ENCODE data around the gene NUDCD3. TPM values are rescaled to one million over a fixed set of nuclear protein-coding genes. Genes with fewer than 3 reads are reported as not detected.

The NUDCD3 gene
- total and polyA plus RNA-seq, 2 of the 8 experiments (the other 6 are each of a cell fraction or from before 2014, with no cell fraction given): 35.2 to 93.7 TPM

- no peak for TF ChIP-seq KDM1A (IDR thresholded peaks at IDR 0.05; ENCODE audit: borderline replicate concordance, low read length)
- TF ChIP-seq SIN3A (conservative IDR thresholded peaks at IDR 0.05 in 1 of 2, IDR thresholded peaks at IDR 0.05 in 1 of 2; ENCODE audit: low read depth in 1 of 2, low read length in 2 of 2): no peak
- no peak for TF ChIP-seq CHD7 (IDR thresholded peaks at IDR 0.05; ENCODE audit: insufficient replicate concordance, low read length)
- no peak for TF ChIP-seq TEAD4 (IDR thresholded peaks at IDR 0.05; ENCODE audit: low read depth, low read length)
- no peak for TF ChIP-seq SUZ12 (IDR thresholded peaks at IDR 0.05; ENCODE audit: low read length)
- TF ChIP-seq BACH1 (IDR thresholded peaks at IDR 0.05; ENCODE audit: low read length): no peak
Observed at GRCh38 chr7:44396496-44396895, 94.0 kb downstream of the NUDCD3 start (continued).

All from H1 (cell line).